ENCODE results near the gene UQCRC2.
"Not testable (repeated sequence)": the region's sequence is repeated elsewhere in the genome, so short reads cannot be mapped to it uniquely, and the experiment has no call there.

Gene UQCRC2

DNA sequence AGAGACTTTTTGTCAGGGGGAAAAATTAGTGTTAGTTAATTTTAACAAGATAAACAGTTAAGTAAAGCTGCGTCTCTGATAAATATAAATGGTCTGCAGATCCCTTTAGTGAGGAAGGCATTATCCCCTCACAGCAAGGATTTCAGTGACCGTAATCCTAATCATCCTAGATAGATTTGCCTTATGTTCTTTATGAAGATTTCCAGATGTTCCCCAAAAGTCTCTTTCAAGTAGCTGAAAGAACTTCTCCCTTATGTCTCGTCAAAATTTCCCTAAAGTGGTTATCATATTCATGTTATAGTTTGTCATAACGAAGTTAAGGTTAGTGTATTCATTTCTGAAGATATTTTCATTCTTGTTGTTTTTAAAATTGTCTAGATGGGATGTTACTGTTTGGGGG, 60.3 kb downstream of the UQCRC2 start:
- DNase-seq = no peak

- DNase-seq = no peak
Measured at GRCh38 chr16:22014271-22014873, 61.2 kb downstream of the UQCRC2 start.

DNA sequence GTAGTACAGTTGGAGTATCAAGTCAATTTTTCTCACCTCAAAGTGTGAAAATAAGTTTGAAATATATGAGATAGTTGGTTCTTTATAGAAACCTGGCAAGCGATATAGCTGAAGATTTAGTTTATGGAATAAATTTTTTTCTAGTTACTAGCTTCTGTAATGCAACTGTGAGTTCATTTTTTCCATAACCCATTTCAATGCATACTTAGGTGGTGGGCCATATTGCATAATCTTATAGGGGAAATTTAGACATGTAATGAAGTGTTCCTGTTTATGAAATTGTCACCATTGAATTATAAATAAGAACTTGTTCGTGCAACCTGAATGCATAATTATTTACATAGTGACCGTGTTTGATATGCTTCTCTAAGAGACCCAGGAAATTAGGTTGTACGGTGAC, 63.8 kb downstream of the UQCRC2 start:
- no peak for DNase-seq

- DNase-seq = no peak
Measured at GRCh38 chr16:22018559-22018958, 65.4 kb downstream of the UQCRC2 start.

DNA sequence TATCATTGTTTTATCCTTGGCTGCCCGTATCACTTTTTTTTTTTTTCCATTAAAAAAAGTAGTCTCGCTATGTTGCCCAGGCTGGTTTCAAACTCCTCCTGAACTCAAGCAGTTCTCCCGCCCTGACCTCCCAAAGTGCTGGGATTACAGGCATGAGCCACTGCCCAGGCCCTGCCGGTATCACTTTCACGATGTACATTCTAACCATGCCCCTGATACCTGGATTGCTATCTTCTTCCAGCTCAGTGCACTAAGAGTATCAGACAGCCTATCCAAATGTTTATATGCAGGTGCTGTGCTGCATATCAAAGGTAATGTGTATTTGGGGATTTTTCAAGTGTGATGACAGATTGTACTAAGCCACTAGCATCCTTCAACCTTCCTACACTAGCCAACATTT, 69.0 kb downstream of the UQCRC2 start:
- no peak for DNase-seq

- DNase-seq = no peak
Measured at GRCh38 chr16:22023505-22023904, 70.3 kb downstream of the UQCRC2 start.

- DNase-seq = not testable (repeated sequence)
Measured at GRCh38 chr16:22024785-22025184, 71.6 kb downstream of the UQCRC2 start.

DNA sequence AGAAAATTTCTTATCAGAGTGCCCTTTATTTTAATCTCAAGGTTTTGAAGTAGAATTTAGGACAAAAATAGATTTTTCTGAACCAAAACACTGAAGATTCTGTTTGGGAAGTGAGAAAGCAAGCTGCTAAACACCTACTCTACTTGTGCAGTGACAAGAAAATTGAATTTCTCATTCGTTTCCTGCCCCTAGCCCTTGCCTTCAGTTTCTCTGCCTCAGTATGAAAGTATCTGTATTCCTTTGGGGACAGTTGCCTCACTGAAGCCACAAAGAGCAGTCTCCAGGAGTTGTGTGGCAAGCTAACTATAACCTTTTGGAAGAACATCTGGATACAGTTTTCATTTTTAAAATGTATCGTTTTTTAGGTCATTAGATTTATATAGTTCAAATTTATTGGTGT, 74.5 kb downstream of the UQCRC2 start:
- no peak for DNase-seq

GRCh38 chr16:22029632-22030031, 76.5 kb downstream of the UQCRC2 start:
- DNase-seq = no peak

DNA sequence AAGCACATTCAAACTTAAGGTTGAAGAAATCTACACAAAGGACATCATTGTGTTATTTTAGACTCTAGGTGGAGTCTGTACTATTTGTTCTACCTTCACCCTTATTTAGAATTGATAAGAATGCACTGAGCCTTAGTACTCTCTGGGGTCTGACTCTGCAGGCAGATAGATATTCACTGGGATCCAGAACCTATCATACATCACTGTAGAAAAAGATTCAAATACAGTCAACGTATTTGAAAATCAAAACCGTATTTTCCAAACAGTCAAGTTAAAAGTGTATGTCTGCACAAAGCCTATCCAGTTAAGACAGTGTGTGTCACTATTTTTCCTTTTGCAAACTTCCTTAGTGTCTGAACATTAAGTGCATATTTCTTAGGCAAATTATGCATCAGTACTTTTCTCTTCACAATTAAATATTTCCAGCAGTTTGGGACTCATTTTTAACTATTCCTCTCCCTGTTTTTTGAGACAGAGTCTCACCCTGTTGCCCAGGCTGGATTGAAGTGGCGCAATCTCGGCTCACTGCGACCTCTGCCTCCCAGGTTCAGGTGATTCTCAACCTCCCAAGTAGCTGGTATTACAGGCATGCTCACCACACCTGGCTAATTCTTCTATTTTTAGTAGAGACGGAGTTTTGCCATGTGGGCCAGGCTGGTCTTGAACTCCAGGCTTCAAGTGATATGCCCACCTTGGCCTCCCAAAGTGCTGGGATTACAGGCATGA, 77.1 kb downstream of the UQCRC2 start:
- DNase-seq = no peak

- DNase-seq = no peak
Measured at GRCh38 chr16:22031483-22032083, 78.4 kb downstream of the UQCRC2 start.

All from NCI-H2227 treated with DMSO at 0.1 percent for 48 hours (cell line).